Heart right ventricle (tissue), 16 donors: ENCODE data around the gene KCNN3. TPM values are rescaled to one million over a fixed set of nuclear protein-coding genes. Genes with fewer than 3 reads are reported as not detected.

Experiments used
- ATAC-seq, 8 donors: fragments of 200-7000 bp; cut with Tn5 transposase; one replicate each; pipeline ENCODE4 v1.9.1; 2020; ENCODE audit warnings: mild to moderate bottlenecking in 8 of 8, moderate library complexity in 8 of 8, moderate number of reproducible peaks in 1 of 8
- DNase-seq, 2 donors: peaks; one replicate each; pipeline ENCODE4 v3.0.0-alpha.2; 2020
- H3K27ac ChIP-seq, 10 donors: fragments of 200-600 bp; sonication (generic) in 2 of 10; one replicate each; pipeline versions ENCODE4 v1.5.0 to v1.8.0; 2020 to 2022; ENCODE audit warnings: mild to moderate bottlenecking in 3 of 10
- H3K27me3 ChIP-seq, 7 donors: fragments of 200-600 bp; one replicate each; pipeline ENCODE4 v1.8.0; 2021 to 2022; ENCODE audit warnings: mild to moderate bottlenecking in 2 of 7
- H3K36me3 ChIP-seq, 9 donors: fragments of 200-600 bp; sonication (generic) in 1 of 9; one replicate each; pipeline versions ENCODE4 v1.5.0 to v1.8.0; 2020 to 2022; ENCODE audit warnings: mild to moderate bottlenecking in 2 of 9
- H3K4me1 ChIP-seq, 9 donors: fragments of 200-600 bp; sonication (generic) in 1 of 9; one replicate each; pipeline versions ENCODE4 v1.5.0 to v1.8.0; 2020 to 2022; ENCODE audit warnings: mild to moderate bottlenecking in 4 of 9
- H3K4me3 ChIP-seq, 10 donors: fragments of 200-600 bp; sonication (generic) in 2 of 10; one replicate each; pipeline versions ENCODE4 v1.5.0 to v1.8.0; 2020 to 2022; ENCODE audit warnings: mild to moderate bottlenecking in 7 of 10, moderate library complexity in 2 of 10
- H3K9me3 ChIP-seq, 11 donors: fragments of 200-600 bp in 10 of 11; sonication (generic) in 2 of 11; one replicate each; pipeline versions ENCODE4 v1.5.0 to v1.8.0; 2013 to 2022; ENCODE audit warnings: mild to moderate bottlenecking in 2 of 11, control low read depth in 1 of 11, moderate library complexity in 1 of 11
- WGBS, 2 donors: extraction: QIAGEN DNeasy Blood & Tissue Kit; methylation state at CpG; one replicate each; pipeline ENCODE4 v1.1.7; 2013; ENCODE audit warnings: inconsistent platforms in 1 of 2; 5-methylcytosine and 5-hydroxymethylcytosine counted together
- intact Hi-C, 10 donors: fragments of 100-400 bp; cut with DNase I; formaldehyde crosslinking; loops; one replicate each; pipeline versions ENCODE4 v1.11.1 to v1.14.2; 2022
- polyA plus RNA-seq, 2 donors: library from polyadenylated mRNA; stranded (reverse); fragments of 200-250 nt; gene quantifications; one replicate each; pipeline ENCODE4 v1.2.3, GENCODE V29; 2013
- total RNA-seq, 10 donors: library from RNA; stranded (reverse); fragmentation: NEBNext Ultra II Directional in 3 of 10; extraction: Animal tissue kit (Norgen Biotek cat#: 25700) in 3 of 10; gene quantifications; one replicate each; pipeline versions ENCODE4 v1.2.1 to v1.2.4, GENCODE V29; 2021 to 2023
- TF ChIP-seq, protein P1 (sequence below), 9 donors: fragments of 200-600 bp; sonication (generic) in 2 of 9; IDR thresholded peaks; one replicate each; pipeline versions ENCODE4 v1.5.0 to v1.8.0; 2021 to 2022; ENCODE audit warnings: antibody characterized with exemption in 9 of 9, mild to moderate bottlenecking in 5 of 9, moderate library complexity in 1 of 9
- donor health status: Arrhythmogenic right ventricular cardiomyopathy.
- donor health status: ischemic (EF 13 %, LVEDD 7.1; RV severe dilation, severe dysfunction).
- donor health status: healthy with polysubstance abuse.
- donor health status: DM: no; HTN: yes; CAD: no.
- donor health status: DM: no; HTN: no; CAD: no.
- donor health status: ischemic (EF 25% LVEDD 6.9; RV normal size, moderate dysfunction).
- donor health status: ischemic (EF 25% LVEDD 5.7; RV mildly dilated, moderate dysfunction).
- donor health status: healthy.
- donor health status: DM: yes; HTN: yes; CAD: no.
- donor health status: Ischemic cardiomyopathy.
- donor health status: ischemic (EF 35%, LVEDD 5.7; RV mildly dilated, moderate dysfunction).
- donor health status: nonischemic (EF 11% LVEDD 7.7; RV severe dilation, severe dysfunction).
- donor health status: DM: yes; HTN: yes; CAD: no.
- donor health status: PGD.
- donor health status: ischemic (EF 29% LVEDD 5.4; RV normal size, mild dysfunction).
- donor health status: nonischemic (EF 23%, LVEDD 6.1; RV moderate dilation, normal function).

Gene KCNN3
- total and polyA plus RNA-seq, 12 donors, result 0.17 to 5.9 (median 2.6) TPM

DNA sequence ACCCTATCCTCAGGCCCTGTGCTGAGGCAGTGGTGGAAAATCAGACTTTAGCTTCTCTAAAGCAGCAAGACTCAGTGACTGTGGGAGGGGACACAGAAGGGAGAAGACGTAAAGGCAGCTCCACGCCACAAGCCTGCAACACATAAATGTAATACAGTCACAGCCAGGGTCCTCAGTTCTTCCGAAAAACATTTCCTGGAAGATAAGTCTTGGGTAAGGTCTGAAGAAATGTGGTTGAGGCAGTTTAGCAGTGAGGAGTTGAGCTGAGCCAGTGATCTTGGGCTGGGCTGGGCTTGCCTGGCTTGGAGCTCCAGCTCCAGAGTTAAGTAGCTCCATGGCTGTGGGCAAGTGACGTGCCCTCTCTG is 134.3 kb downstream of the KCNN3 start:
- intact Hi-C loops, result no loop called here
- DNase-seq (no peak), ATAC-seq (no peak)
- H3K27me3 ChIP-seq, result no peaks in the 10 kb centered on the region
- H3K36me3 ChIP-seq, result peaks cover 0 to 3% (median 0%) of the 10 kb centered on the region in 9 donors
- H3K4me3 ChIP-seq, result no peak overlapping the region
- no peak overlapping the region for H3K27ac ChIP-seq
- WGBS, 2 donors, result 90 to 93% methylated on average over 4 of the region's 4 CpGs
- TF ChIP-seq, protein P1, sequence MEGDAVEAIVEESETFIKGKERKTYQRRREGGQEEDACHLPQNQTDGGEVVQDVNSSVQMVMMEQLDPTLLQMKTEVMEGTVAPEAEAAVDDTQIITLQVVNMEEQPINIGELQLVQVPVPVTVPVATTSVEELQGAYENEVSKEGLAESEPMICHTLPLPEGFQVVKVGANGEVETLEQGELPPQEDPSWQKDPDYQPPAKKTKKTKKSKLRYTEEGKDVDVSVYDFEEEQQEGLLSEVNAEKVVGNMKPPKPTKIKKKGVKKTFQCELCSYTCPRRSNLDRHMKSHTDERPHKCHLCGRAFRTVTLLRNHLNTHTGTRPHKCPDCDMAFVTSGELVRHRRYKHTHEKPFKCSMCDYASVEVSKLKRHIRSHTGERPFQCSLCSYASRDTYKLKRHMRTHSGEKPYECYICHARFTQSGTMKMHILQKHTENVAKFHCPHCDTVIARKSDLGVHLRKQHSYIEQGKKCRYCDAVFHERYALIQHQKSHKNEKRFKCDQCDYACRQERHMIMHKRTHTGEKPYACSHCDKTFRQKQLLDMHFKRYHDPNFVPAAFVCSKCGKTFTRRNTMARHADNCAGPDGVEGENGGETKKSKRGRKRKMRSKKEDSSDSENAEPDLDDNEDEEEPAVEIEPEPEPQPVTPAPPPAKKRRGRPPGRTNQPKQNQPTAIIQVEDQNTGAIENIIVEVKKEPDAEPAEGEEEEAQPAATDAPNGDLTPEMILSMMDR (IDR thresholded peaks at IDR 0.05), result no peak
- H3K4me1 ChIP-seq, result peaks cover 5 to 31% (median 16%) of the 10 kb centered on the region in 9 donors
- peaks cover 0 to 7% (median 0%) of the 10 kb centered on the region in 11 donors for H3K9me3 ChIP-seq

DNA sequence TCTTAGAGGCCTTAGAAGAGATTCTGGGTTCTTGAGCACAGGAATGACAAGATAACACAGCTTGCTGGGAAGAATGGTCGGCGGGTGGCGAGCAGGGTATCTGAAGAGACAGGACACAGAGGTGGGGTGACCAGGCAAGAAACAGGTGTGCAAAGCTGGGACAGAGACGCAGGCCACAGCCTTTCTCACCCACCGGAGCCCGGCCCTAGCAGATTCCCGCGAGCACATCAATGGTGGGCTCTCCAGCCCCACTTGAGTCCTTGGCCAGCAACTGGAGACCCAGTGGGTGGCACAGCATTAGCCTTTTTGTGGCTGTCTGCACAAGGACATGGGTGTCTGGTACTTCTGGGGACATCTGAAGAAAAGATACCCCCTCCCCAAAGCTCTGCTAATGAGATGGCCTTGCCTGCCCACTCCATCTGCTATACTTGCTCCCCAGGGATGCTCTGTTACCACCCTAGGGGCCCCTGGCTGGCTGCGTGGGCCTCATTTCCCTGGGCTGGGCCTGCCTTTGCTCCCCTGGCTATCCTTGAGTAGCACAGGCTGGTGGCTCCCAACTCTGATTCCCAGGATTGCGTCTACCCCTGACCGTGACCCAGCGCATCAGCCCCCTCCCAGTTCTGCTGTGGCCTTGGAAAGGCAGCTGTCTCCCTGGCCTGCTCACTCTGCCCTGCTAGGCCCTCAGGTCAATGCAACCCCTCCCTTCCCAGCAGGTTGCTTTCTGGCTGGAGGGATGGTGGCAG is 134.8 kb downstream of the KCNN3 start:
- TF ChIP-seq, protein P1 (IDR thresholded peaks at IDR 0.05), result no peak
- H3K27me3 ChIP-seq, result no peaks in the 10 kb centered on the region
- no peak for ATAC-seq
- H3K4me1 ChIP-seq, result peaks cover 7 to 37% (median 21%) of the 10 kb centered on the region in 9 donors
- WGBS, 2 donors, result 95 to 97% methylated on average over 12 of the region's 12 CpGs
- peaks cover 0 to 3% (median 0%) of the 10 kb centered on the region in 9 donors for H3K36me3 ChIP-seq
- H3K4me3 ChIP-seq, result no peak overlapping the region
- intact Hi-C loops, result no loop called here
- no peak overlapping the region for H3K27ac ChIP-seq
- DNase-seq, result no peak
- H3K9me3 ChIP-seq, result peaks cover 0 to 1% (median 0%) of the 10 kb centered on the region in 11 donors

DNA sequence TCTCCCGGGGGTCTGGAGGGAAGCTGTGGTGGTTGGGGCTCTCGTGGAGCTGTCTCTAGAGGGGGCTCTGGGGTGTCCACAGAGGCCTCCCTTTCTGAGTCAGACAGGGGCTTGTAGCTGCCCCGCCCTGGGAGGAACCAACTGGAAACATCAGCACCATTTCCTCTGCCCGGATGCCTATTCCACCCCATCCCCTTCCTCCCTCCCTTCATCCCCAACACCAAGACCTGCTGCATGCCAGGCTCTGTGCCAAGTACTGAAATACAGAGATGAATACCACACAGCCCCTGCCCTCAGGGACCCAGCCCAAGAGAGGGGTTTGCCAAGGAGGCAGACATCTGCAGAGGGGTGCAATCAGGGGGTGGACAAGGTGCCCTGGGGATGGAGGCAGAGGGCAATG is 136.5 kb downstream of the KCNN3 start:
- no peak overlapping the region for H3K27ac ChIP-seq
- H3K36me3 ChIP-seq, result peaks cover 0 to 3% (median 0%) of the 10 kb centered on the region in 9 donors
- 73 to 84% methylated on average over 4 of the region's 4 CpGs for WGBS, 2 donors
- TF ChIP-seq, protein P1 (IDR thresholded peaks at IDR 0.05), result no peak
- no peak for DNase-seq
- no peak for ATAC-seq
- no peaks in the 10 kb centered on the region for H3K27me3 ChIP-seq
- peaks cover 7 to 53% (median 34%) of the 10 kb centered on the region in 9 donors for H3K4me1 ChIP-seq
- H3K4me3 ChIP-seq, result no peak overlapping the region
- no peaks in the 10 kb centered on the region for H3K9me3 ChIP-seq
- intact Hi-C loops, result loop anchor here in 1 of 10 donors (5.0 kb wide), 1 partner anchor 334 kb away; no protein-coding TSS in a partner anchor

DNA sequence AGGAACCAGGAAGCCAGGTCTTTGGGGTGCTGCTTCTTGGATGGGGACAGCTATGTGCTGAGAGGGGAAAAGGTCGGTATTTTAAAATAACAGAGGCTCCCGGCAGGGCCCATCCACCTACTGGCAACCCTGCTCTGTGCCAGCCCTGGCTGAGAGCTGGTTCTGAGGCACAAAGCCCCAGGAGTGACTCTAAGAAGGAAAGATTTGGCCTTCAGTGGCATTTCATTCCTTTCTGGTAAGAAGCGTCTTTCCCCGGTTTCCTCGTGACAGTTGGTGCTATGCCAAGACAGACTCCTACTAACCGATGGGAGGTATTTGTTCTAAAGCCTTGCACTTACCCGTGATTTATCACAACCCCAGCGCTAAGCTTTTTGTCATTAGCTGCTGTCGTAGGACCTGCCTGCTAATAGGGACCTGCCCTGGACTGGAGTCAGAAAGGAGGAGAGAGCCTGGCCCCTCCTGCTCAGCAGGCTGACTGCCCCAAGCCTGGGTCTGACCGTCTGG is 139.0 kb downstream of the KCNN3 start:
- ATAC-seq (peak in 6 of 8 donors; percentile 5 to 45 (median 19)), DNase-seq (no peak)
- no peaks in the 10 kb centered on the region for H3K9me3 ChIP-seq
- no peaks in the 10 kb centered on the region for H3K27me3 ChIP-seq
- H3K4me3 ChIP-seq, result no peak overlapping the region
- 25 to 39% methylated on average over 10 of the region's 10 CpGs for WGBS, 2 donors
- intact Hi-C loops, result loop anchor here in 1 of 10 donors (5.0 kb wide), 1 partner anchor 336 kb away; no protein-coding TSS in a partner anchor
- H3K4me1 ChIP-seq, result peaks cover 7 to 78% (median 47%) of the 10 kb centered on the region in 9 donors
- peak overlapping the region; percentile 42 to 91 (median 84) for H3K27ac ChIP-seq
- H3K36me3 ChIP-seq, result peaks cover 0 to 3% (median 0%) of the 10 kb centered on the region in 9 donors
- TF ChIP-seq, protein P1 (IDR thresholded peaks at IDR 0.05), result no peak
